Inflammatory macrophage treated with lipopolysaccharide for 1 hour (primary cell): ENCODE data around the gene TNFAIP1.

Experiments used
- DNase-seq, 2 donors: peaks; one replicate each; pipeline ENCODE4 v3.0.0-alpha.2; 2020 to 2022

The TNFAIP1 gene

DNA sequence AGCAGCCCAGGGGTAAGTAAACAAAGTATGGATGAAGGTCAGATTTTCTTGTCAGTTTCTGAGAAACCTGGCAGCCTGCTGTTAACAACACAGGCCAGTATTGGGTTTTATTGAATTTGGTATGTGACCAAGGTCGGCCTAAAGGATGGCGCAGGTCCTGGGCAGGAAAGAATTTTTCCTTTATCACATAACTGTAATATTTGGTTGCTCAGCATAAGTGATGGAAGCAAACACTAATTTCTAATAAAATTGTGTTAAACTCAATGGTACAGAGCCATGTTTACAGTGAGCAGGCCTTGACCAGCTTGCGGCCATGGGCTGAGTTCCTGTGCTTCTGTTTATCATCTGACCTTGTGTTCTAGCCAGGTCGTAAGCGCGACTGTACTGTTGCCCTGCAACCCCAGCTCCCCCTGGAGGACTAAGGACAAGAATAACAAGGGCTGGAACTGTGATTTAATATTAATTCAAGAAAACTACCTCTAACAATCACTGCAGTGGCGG is 11.2 kb downstream of the TNFAIP1 start:
- DNase-seq, result no peak

DNA sequence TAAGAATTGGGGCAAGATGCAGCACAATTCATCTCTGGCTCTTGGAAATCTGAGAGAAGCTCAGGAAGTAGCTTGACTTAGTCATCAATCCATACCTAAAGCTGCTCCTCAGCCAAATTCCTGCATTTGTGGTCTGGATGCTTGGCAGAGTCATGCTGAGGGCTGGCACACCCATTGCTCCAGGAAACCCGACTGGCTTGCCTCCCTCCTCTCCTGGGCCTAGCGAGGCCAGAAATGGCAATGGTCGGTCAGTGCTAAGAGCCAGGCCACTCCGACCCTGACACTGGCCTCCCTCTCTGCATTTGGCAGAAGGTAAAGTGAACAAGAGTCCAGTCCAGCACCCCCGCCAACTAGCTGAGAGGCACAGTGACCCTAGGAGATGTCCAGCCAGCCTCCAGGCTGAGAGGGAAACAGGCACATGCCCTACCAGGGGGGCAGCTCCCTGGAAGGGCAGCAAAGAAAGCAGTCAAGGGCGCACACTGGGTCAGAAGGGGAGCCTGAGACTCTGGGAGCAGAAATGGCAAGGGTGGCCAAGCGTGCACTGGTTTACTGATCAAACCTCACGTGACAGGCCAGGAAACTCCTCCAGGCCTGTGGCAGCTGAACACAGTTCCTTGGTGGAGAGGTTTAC is 11.8 kb downstream of the TNFAIP1 start:
- no peak for DNase-seq

DNA sequence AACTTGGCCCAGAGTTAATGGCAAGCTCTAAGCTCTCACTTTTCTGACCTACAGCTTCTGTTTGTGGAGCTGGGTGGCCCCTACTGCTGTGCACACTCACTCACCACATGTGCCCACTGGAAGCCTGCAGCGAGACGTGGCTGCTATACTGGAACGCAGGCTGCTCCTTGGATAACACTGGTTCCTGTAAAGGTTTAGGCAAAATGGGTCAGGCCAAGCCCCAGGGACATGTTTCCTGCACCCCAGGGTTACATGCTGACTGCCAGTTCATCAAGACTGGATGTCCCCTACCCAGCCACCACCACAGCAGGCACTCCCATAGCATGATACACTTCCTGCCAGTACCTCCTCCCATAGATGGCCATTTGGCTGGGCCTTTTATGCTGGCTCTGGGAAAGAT is 13.4 kb downstream of the TNFAIP1 start:
- DNase-seq, result no peak

DNA sequence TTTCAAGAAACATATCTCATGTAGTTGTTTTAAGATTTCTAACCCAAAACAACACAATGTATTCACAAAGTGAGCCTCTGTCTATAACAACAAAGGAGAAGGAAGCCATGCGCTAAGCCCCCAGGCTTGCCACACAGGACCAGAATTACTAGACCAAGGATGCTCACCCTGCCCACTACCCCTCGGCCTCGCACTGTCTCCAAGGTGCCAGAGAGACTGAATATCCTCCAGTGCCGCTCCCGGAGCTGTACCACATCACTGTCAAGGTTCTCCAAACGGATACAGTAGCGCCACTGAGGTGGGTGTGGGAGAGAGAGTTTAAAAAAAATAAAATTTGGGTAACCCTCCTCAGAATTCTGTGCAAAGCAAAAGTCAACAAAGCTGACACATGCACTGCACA is 14.7 kb downstream of the TNFAIP1 start:
- DNase-seq, result no peak

DNA sequence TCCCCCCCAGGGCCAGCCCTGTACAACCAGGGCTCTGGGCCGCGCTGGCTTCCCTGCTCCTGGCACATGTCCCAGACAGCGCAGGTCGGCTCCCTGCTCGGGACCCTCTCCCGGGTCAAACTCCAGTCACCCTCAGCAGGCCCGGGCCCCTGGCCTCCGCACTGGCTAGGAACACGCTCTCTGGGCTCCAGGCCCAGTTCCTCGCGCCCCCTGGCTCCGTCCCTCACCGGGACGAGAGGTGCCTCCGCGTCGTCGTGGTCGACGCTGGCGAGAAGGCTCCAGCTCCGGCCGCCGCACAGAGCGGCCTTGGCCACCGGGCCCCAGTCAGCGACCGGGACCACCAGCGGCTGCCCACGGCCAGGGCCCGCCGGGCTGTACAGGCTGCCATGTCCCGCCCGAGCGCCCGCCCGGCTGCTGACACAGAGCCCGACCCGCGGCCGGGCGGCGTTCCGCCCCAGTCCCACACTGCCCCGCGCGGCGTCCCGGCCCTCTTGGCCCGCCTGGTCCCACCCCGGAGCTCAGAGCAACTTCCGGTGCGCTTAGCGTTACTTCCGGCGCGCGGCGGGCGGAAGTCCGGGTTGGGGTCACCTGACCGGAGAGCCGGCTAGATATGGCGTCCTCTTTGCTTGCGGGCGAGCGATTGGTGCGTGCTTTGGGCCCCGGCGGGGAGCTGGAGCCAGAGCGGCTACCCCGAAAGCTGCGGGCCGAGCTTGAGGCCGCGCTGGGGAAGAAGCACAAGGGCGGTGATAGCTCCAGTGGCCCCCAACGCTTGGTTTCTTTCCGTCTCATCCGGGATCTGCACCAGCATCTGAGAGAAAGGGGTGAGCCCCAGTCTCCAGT is 21.7 kb downstream of the TNFAIP1 start, which contains the start of gene POLDIP2:
Gene POLDIP2 (minus strand): TSS at position 467 of the 840 bp plus-strand sequence. CDS start 79 bp downstream, at position 388.
- peak; percentile 94 to 97 for DNase-seq

DNA sequence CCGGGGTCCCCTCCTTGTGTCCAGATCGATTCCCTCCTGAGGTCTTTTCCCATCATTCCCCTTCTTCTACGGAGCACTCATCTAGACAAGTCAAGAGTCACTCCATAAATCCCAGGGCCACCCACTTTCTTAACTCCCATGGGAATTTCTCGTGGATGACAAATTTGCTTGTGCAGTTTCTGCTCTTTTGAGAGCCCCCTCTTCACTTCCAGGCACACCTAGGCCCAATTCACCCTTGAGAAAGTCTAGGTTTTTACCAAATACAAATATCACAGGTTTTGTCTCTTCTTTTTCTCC is 22.3 kb downstream of the TNFAIP1 start:
- no peak for DNase-seq

DNA sequence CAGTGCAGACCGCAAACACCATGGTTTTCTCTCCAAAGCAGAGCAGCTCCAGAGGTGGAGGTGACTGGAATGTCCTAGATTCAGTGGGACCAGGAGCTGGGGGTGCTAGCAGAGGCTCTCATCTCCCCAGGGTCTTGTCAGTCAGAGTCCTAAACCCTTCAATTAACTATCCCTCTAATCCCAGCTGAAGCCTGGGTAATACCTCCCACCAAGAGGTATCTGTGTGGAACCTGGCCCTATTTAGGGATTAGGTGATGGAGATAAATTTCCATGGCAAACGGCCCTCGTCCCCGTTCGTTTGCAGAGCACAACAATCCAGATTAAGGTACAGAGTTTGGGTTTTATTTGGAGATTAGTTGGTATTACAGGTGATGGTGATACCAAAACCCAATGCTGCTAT is 27.6 kb downstream of the TNFAIP1 start:
- DNase-seq, result no peak

DNA sequence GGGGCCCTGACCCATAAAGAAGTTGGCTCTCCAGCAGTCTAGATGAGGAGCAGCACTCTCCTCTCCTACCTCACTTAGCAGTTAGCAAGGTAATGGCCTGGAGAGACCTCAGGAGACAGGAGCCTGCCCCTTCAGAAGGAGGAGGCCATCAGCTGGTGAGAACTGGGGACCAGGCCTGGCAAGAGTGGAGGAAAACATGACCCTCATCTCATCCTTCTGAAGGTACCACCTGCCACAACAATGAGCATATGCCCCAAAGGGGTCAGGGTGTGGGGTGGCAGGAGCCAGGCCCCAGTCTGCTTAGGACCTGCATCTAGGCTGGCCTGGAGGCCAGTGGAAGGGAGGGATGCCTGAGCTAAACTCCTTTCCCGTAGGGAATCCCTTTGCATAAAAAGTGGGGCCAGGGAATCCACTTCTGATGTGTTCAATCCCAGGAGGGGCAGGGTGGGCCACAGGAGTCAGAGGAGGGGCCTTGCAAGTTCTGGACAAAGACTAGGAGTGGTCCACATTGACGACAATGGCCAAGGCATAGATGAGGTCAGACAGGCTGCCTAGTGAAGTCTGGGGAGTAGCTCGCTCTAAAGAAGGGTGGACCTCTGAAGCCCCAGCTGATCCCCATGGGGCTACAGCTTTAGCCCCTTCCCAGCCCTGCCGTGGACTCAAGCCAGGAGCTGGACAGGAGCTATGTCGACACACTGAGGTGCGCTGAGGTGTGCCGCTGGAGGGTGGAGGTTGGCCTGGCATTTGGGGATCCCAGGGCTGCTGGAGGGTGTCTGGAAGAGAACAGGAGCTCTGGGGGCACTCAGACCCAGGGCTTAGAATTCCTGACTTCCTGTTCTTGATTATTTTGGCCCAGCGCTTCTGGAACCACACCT is 28.5 kb downstream of the TNFAIP1 start:
- no peak for DNase-seq

DNA sequence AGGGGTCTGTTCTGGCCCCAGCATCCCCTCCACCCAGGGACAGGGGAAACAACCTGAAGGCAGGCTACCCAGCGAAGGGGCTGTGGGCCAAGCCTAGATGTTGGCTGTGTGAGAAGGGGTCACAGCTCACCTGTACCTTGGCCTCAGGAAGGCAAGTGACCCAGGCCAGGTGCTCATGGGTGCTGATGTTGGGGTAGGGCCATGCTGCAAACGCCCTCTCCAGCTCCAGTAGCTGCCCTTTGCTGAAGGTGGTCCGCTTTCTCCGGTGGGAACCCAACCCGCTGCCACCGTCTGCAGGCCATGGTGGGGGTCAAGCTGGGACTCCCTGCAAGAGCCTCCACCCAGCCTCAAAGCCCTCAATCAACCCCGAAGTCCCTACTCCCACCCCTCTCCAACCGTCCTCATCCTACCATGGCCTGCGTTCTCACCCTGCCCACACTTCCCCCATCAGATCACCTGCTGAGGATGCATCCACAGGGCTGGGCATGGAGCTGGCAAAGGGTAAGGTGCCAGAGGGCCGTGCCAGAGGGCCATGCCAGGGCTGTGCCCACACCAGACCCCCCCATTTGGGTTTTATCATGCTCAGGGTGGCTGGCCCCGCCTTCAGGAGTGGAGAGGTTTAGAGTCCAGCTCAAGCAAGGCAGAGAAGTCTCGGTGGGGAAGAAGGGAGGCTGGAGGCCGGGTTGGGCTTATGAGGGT is 29.3 kb downstream of the TNFAIP1 start, which contains the start of gene SEBOX:
Gene SEBOX (minus strand): TSS at position 535 of the 699 bp plus-strand sequence. CDS start 48 bp downstream, at position 487.
- DNase-seq, result no peak

DNA sequence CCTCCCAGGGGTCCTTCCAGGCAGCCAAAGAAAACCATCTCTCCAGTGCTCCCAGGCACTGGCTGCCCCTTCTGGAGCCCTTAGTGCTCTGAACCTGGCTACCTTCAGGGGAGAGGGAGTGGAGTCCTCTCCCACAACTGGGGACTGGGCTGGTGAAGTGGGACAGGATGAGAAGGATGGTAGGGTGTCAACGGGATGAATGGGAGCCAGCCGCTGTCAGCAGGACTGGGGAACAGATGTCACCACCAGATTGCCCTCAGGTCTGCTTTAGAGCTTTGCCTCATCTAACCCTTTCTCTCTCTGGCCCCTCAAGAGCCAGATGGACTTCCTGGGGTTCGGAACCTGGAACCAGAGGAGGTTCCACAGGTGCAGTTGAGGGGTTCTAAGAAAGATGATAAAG is 29.9 kb downstream of the TNFAIP1 start:
- no peak for DNase-seq

DNA sequence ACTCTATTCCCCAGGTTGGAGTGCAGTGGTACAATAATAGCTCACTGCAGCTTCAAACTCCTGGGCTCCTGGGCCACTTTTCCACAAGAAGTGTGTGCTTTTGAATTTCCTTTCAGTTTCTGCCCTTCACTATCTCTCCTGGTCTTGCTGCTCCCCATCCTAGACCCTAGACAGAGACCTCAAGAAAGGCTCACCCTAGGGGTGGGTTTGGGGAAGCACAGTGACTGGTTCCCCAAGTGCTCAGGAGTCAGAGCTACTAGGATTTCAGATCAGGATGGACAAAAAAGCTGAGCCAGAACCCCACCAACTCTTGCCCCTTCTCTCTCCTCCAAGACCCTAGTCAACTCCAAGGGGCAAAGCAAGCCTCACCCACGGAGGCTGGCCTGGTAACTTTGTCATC is 31.0 kb downstream of the TNFAIP1 start:
- DNase-seq, result no peak

DNA sequence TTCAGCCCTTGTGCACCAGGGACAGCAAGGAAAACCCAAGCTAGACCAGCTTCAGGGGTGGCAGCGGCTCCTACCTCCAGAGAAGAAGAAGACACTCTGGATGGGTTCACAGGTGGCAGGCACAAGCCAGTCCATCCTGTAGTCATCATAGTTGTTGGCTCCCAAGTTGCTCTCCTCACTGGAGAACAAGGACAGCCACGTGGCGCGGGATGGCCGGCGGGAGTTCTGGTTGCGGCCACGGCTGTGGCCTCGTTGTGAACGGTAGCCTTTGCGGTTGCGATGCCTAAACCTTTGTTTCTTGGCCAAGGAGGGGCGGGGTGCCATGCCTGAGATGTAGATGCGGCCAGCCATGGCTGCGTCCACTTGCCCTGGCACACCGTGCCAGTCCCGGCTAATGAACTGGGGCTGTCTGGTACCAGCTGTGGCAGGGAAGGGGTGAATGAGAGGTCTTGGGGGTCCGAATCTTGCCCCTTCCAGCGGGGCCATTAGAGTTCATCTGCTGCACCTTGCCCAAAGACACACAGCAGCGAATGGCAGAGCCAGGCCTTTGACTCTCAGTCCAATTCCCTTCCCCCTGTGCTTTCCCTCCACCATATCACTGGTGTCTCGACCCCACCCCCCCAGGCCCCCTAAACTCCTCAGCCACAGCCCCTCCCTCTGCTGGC is 32.2 kb downstream of the TNFAIP1 start:
- no peak for DNase-seq

DNA sequence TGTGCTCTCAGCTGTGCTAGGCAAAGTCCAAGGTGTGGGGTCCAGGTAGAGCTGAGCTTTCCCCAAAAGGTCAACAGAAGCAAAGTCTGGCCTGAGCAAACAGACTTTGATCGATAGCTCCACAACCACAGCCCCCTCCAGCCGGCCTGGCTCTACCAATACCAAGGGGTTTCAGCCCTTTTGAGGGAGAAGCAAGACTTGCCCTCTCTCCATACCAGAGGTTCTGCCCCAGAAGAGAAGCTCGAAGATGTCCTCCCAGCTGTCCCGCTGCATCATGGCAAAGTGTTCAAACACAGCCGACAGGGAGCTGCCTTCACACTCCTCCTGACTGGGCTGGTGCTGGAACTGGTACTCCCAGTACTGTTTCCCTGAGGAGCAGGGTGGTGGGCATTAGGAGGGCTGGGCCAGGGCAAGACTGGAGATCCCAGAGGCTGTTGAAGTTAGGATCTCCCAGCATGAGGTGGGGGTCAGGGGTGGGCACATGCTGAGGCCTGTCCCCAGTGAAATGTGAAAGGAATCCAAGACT is 32.8 kb downstream of the TNFAIP1 start:
- no peak for DNase-seq

DNA sequence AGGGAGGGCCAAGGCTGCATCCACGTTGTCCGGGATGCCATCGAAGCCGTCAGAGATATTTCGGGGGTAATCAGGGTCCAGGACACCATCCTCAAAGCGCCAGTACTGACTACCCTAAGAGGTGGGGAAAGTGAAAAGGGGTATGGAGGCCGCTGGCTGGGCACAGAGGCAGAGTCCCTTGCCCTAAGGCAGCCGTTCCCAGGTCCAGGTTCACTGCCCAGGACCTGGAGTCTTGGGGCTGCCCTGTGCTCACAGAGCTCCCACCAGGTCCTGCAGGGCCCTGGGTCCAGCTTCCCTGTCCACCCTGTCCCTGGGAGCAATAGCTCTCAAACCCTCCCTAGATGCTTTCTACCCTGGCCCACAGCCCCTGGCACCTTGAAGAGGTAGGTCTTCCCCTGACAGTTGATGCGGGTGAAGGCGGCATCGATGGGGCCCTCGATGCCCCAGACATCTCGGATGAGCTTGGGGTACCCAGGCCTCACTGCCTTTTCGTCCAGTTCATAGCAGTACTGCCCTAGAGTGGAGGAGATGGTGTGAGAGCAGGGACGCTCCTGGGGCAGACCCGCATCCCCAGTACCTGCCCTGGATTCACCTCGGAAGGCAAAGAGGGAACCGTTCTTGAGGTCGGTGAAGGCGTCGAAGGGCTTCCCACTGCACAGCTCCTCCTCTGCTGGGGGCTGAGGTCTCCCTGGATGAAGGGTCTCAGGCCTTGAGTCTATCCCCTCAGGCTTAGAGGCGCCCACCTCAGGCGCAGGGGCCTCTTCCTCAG is 33.5 kb downstream of the TNFAIP1 start:
- DNase-seq, result no peak

DNA sequence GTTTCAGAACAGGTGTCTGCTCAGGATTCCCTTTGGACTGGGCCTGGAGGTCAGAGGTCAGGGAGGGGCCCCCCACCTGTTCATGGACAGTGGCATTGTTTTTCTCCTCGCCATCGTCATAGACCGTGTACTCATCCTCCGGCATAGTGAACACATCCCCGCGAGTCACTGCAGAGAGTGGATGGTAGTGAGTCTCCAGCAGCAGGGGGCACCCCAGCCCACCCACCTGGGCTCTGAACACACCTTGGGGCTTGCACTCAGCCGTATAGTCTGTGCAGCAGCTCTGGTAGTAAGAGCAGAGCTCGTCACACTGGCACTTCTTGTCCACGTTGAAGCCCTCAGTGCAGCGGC is 34.1 kb downstream of the TNFAIP1 start:
- DNase-seq, result no peak

DNA sequence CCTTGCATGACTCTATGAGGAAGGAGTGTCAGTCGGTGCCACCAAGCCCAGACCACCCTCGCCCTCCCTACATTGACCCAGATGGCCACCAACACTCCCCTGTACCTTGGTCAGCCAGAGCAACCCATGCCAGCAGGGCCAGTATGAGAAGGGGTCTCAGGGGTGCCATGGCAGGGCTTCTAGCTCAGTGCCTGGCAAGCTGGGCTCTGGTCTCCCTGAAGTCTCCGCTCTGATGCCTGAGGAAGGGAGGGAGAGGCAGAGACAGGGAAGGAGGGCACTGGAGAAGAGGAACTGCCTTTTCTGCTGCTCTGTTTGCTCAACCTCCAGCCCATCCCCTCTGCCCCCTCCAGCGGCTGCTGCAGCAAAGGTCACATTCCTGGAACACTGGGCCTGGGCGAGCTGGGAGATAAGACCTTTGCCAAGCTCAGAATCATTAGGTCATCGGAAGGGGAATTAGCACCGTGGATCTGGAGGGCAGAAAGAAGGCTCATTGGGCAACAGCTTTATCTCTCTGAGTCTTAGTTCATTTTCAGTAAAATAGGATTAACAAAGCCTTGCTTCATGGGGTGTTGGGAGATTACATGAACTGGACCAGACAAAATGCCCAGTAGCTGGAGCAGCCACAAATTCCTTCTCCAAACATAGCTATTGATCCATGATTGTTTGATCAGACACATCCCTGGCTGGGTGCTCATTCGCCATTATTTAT is 34.6 kb downstream of the TNFAIP1 start, which contains the start of gene VTN:
Gene VTN (minus strand): TSS at position 273 of the 709 bp plus-strand sequence. CDS start 104 bp downstream, at position 169.
- DNase-seq, result peak in 1 of 2 donors; percentile 45

DNA sequence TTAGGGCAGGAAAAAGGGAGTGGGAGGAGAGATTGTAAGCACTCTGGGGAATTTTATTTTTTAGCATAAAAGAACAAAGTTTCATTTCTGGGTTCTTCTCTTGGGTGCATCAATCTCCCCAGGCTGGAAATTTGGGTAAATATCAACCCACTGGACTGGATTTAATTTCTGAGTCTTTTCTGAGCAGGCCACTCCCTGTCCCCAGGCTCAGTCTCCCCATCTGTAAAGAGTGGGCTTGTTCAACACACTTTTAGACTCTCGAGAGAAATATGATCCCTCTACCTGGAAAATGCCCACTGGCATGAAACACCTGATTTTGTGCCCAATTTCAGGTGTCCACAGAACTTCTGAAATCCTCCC is 35.2 kb downstream of the TNFAIP1 start:
- no peak for DNase-seq

DNA sequence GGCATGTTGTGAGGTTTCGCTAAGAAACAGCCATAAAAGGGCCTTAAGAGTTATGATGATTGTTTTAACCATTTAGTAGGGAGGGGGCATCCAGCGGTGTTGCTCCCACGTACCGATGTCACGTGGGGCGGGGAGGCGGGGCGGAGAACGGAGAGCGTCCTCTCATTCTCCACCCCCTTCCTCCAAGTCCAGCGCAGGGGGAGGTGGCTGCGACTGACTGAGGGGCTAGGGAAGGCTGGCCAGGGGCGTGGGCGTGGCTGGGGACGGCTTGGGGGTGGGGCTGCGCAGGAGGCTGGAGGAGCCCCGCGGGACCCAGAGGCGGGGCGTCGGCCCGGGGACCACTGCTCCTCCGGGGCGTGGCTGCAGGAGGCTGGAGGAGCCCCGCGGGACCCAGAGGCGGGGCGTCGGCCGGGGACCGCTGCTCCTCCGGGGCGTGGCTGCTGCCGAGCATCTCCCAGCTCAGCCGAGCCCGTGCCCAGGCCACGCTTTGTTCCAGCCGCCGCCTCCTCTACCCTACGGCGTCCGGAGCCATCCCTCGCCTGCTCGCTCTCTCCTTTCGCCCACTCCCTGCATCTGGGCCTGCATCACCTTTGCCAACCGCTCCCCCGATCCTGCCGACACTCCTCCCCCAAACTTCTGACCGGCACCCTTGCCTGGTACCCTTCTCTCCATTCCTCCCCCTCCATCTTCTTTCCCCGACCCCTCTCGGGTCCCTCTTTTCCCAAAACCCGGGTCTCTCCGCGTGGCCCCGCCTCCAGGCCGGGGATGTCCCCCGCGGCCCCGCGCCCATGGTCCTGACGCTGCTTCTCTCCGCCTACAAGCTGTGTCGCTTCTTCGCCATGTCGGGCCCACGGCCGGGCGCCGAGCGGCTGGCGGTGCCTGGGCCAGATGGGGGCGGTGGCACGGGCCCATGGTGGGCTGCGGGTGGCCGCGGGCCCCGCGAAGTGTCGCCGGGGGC is 36.0 kb downstream of the TNFAIP1 start, which contains the start of gene SARM1:
Gene SARM1 (plus strand): TSS at position 450 of the 958 bp plus-strand sequence. CDS start 339 bp downstream, at position 789.
- DNase-seq, result no peak
